Measurements from ENCODE around the gene KMT2C.
"Not testable (repeated sequence)": the region's sequence is repeated elsewhere in the genome, so short reads cannot be mapped to it uniquely, and the experiment has no call there.

KMT2C gene

DNA sequence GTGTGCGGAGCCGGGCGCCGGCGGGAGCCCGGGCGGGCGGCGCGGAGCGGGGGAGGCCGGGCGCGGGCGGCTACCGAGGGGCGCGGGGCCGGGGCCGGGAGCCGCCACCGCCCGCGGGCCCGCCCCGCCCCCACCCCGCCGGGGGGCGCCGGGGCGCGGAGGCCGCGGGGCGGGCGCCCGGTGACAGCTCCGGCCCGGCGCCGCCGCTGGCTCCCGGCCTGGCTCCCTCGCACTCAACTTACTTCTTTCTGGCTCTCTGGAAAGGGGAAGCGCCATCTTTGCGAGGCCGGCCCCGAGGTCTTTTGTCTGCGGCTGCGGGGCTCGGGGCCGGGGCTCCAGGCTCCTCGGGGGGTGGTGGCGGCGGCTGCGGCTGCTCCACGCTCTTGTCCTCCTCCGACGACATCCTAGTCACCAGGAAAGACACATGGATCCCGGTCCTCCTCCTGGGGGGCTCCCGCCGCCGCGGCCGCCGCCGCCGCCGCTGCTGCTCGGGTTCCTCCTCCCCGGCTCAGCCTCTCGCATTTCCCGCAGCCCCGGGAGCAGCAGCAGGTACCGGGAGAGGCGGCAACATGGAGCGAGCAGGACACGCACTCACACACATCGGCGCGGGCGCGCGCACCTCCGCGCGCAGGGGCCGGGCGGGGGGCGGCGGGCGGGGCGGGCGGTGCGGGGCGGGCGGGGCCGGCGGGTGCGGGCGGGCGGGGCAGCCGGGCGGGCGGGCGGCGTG lies at the start of gene KMT2C:
Gene KMT2C (minus strand): TSS at position 620 of the 727 bp plus-strand sequence. CDS start 217 bp downstream, at position 403.
- peak within 1 kb of the TSS; percentile 68 for H3K4me3 ChIP-seq (ENCODE audit: low read depth, low read length)

- no peak overlapping the region for H3K4me3 ChIP-seq (ENCODE audit: low read depth, low read length)
Measured at GRCh38 chr7:152481082-152481481, 45.3 kb upstream of the KMT2C start.

DNA sequence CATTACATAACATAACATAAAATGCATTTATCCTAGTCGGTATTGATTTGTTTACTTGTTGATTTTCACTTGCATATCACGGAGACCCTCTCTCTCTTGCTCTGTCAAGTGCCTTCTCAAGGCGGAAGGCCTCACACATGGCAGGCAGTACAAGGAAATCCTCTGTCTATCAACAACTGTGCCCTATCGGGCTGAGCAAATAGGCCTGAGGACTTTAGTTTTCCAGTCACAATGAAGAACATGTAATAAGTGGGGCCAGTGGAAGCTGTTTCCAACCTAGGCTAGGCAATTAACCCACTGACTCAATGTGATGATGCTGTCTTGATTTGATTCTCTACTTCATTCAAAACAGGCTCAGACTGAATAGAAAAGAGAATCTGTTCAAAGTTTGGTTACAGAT lies 44.9 kb upstream of the KMT2C start:
- H3K4me3 ChIP-seq (ENCODE audit: low read depth, low read length) = no peak overlapping the region

DNA sequence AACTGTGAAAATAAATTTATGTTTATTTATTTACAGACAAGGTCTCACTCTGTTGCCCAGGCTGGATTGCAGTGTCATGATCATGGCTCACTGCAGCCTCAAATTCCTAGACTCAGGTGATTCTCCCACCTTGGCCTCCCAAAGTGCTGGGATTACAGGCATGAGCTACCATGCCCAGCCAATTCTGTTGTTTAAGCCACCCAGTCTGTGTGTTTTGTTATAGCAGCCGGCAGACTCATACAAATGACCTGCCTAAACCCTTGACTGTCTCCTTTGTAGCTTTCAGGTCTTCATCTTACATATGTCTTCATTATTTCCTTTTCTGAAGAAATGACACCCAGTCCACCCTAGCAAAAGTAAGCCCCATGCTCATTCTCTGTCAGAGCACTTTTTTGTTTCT lies 43.8 kb upstream of the KMT2C start:
- no peak overlapping the region for H3K4me3 ChIP-seq (ENCODE audit: low read depth, low read length)

DNA sequence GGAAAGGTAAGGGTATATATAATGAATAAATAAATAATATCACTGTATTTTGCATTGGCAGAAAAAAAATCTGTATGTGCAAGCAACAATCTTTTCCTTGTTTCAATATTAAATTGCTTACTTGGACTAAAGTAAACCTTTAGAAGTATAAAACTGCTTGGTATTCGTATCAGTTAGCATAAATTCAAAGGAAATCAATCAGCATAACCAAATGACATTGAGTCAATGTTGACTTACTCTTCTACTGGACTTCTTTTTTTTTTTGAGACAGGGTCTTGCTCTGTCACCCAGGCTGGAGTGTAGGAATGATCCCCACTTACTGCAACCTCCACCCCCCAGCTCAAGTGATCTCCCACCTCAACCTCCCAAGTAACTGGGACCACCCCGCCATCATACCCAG lies 42.3 kb upstream of the KMT2C start:
- H3K4me3 ChIP-seq (ENCODE audit: low read depth, low read length) = no peak overlapping the region

- no peak overlapping the region for H3K4me3 ChIP-seq (ENCODE audit: low read depth, low read length)
Measured at GRCh38 chr7:152477079-152477478, 41.3 kb upstream of the KMT2C start.

DNA sequence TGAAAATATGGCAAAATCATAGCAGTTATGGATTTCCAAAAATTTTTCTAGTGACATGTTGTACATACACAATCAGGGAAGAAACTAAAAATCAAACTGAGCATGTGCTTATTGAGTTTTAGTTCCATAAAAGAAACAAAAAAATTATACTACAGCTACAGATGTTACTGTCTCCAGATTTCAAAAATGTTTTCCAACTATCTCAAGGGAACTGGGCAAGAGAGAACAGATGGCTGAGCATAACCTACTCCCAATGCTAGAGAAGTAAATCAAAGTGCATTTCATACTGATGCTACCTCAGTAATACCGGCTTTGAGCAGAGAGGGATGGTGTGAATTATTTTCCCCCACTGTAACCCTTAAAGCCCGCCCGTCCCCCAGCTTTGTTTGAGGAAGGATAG lies 40.7 kb upstream of the KMT2C start:
- no peak overlapping the region for H3K4me3 ChIP-seq (ENCODE audit: low read depth, low read length)

- not testable (repeated sequence) for H3K4me3 ChIP-seq (ENCODE audit: low read depth, low read length)
Measured at GRCh38 chr7:152471023-152471620, 35.3 kb upstream of the KMT2C start.

- not testable (repeated sequence) for H3K4me3 ChIP-seq (ENCODE audit: low read depth, low read length)
Measured at GRCh38 chr7:152470251-152471022, 34.6 kb upstream of the KMT2C start.

GRCh38 chr7:152469576-152469975 lies 33.8 kb upstream of the KMT2C start:
- H3K4me3 ChIP-seq (ENCODE audit: low read depth, low read length) = not testable (repeated sequence)

DNA sequence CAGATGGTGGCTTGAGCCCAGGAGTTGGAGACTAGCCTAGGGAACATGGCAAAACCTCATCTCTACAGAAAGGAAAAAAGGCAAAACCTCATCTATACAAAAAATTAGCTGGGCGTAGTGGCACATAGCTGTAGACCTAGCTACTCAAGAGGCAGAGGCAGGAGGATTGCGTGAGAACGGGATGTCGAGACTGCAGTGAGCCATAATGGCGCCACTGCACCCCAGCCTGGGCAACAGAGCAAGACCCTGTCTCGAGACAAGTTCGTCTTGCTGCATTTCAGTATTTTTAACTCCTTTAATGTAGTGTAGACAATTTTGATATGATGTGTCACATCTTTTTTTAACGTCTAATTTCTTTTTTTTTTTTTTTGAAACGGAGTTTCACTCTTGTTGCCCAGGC lies 31.4 kb upstream of the KMT2C start:
- H3K4me3 ChIP-seq (ENCODE audit: low read depth, low read length) = no peak overlapping the region

DNA sequence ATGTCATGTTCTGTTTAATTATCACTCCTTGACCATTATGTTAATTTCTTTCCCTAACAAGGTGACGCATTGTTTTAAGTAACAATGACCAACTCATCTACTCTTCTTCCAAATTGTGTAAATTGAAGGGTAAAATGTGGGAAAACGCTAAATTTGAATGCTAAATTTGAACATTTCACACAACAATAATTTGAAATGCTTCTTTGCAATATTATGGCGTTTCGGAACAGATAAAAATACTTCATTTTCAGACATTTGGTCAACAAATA lies 29.2 kb upstream of the KMT2C start:
- peak overlapping the region; percentile 74 for H3K4me3 ChIP-seq (ENCODE audit: low read depth, low read length)

DNA sequence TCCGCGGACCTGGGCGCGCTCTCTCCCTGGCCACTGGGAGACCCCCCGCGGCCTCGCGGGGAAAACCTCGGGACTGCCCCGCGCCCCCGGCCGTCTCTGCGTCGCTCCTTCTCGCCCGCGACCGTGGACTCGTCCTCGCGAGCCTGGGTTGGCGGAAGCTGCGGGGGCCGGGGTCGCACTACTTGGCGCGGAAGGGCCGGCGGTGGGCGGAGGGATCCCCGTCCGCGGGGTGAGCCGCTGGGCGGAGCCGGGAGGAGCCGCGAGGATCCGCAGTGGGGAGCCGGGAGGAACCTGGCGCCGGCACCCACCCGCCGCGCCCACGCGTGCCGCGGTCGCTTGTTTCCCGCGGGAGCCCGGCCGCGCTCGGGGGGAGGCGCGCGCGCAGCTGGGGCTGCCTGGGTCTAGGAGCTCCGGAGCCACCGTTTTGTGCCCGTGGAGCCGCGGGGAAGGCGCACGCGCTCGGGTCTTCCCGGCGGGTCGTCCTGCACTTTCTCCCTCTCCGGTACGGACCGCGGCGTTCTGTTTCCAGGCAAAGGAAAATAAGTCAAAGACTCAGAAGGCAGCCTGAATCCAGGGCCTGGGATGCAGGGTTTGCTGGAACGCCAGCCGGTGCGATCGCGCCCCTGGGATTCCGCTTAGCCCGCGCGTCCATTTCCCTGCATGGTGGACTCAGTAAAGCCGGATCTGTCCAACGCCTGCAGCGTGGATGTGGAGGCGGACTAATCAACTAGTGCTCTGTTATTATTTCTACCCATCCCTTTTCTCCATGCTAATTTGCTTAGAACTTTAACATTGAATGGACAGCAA lies 28.7 kb upstream of the KMT2C start:
- peak overlapping the region; percentile 74 for H3K4me3 ChIP-seq (ENCODE audit: low read depth, low read length)

DNA sequence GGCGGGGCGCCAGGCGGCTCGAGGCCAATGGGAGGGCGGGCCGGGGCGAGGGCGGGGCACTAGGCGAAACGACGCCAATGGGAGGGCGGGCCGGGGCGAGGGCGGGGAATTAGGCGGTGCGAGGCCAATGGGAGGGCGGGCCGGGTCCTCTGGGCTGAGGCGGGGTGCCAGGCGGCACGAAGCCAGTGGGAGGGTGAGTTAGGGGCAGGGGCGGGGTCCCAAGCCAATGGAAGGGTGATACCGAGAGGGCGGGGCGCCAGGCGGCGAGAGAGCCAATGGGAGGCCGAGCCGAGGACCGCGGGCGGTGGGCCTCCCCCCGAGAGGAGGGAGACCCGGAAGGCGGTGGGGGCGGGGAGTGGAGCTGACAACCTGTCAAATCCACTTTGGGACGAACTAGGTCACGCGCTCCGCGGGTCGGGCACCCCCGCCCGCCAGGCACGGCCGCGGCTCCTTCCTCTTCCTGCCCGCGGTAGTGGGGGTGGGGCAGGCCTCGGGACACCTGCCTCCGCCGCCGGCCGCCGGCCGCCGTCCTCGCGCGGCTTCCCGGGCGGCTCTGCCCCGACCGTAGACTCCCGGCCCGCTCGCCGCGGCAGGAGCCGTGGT lies 28.0 kb upstream of the KMT2C start:
- peak overlapping the region; percentile 74 for H3K4me3 ChIP-seq (ENCODE audit: low read depth, low read length)

- H3K4me3 ChIP-seq (ENCODE audit: low read depth, low read length) = peak overlapping the region; percentile 59
Measured at GRCh38 chr7:152462995-152463708, 27.3 kb upstream of the KMT2C start.

DNA sequence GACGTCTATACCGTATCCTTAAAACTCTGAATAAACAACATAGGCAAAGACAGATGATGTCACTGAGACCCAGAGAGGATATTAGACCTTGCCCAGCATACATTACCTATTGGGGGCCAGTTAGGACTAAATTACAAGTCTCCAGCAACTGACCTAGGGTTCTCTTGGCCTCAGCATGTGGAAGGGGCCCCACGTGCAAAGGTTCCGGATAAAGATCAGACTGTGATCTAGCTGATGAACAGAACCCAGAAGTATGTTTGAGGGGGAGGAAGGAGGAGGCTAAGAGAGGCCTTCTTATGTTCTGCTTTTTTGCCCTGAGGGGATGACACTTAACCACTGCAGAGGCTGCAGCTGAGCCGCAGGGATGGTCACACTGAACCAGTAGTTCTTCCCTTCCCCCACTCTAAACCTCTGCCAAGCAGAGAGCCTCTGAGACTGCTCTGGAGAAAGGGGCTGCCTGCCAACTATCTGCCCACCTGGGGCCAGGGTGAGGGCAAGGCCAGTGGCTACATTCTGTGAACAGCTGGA lies 24.0 kb upstream of the KMT2C start:
- H3K4me3 ChIP-seq (ENCODE audit: low read depth, low read length) = no peak overlapping the region

DNA sequence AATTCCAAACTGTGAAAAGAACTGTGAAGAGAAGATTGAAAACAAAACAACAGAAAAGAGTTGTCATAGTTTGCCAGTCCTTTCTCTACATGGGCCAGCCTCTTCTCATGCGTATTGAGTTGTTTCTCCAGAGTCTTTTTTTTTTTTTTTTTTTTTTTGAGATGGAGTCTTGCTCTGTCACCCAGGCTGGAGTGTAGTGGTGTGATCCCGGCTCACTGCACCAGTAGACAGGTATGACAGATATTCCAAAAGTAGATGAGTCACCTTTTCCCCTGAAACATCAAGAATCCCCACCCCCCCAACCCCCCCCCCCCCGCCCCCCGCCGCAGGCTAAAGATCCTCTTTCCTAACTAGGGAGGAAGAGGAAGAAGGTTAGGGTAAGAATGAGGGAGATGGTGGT lies 15.6 kb upstream of the KMT2C start:
- no peak overlapping the region for H3K4me3 ChIP-seq (ENCODE audit: low read depth, low read length)

GRCh38 chr7:152445386-152446008 lies 9.7 kb upstream of the KMT2C start:
- not testable (repeated sequence) for H3K4me3 ChIP-seq (ENCODE audit: low read depth, low read length)

- no peak overlapping the region for H3K4me3 ChIP-seq (ENCODE audit: low read depth, low read length)
Measured at GRCh38 chr7:152443586-152443985, 7.8 kb upstream of the KMT2C start.

All from iPS-11a (cell line).